Thoracic aorta (tissue), 2 donors: ENCODE results near the gene ACYP2. TPM values are rescaled to one million over a fixed set of nuclear protein-coding genes. Genes with fewer than 3 reads are reported as not detected.

Experiments
- ATAC-seq: fragments of 150-250 bp; one replicate; pipeline ENCODE4 v1.8.0; 2017; ENCODE audit warnings: low read depth; ENCODE audit not compliant: insufficient number of reproducible peaks, low FRiP score
- DNase-seq: peaks from one replicate; pipeline ENCODE4 v3.0.0-alpha.2; 2020; ENCODE audit warnings: low spot score
- H3K27ac ChIP-seq, 2 donors: fragments of 200-600 bp; sonication (generic); 1 replicate in 1 of 2; 2 replicates in 1 of 2; pipeline ENCODE4 v1.5.1; 2016; ENCODE audit warnings: mild to moderate bottlenecking in 2 of 2, moderate library complexity in 2 of 2
- H3K27me3 ChIP-seq: fragments of 200-600 bp; sonication (generic); replicated peaks from 2 replicates; pipeline ENCODE4 v1.6.0; 2016; ENCODE audit warnings: mild to moderate bottlenecking; ENCODE audit not compliant: insufficient read depth
- H3K36me3 ChIP-seq: fragments of 200-600 bp; sonication (generic); one replicate; pipeline ENCODE4 v1.5.1; 2016
- H3K4me1 ChIP-seq, 2 donors: fragments of 200-600 bp; sonication (generic); 1 replicate in 1 of 2; 2 replicates in 1 of 2; pipeline versions ENCODE4 v1.5.1 to v1.6.0; 2016; ENCODE audit warnings: low read depth in 2 of 2, mild to moderate bottlenecking in 1 of 2; ENCODE audit not compliant: control insufficient read depth in 1 of 2
- H3K4me3 ChIP-seq: fragments of 200-600 bp; sonication (generic); 2 replicates; pipeline ENCODE4 v1.5.1; 2016; ENCODE audit warnings: mild to moderate bottlenecking
- H3K9me3 ChIP-seq: fragments of 200-600 bp; sonication (generic); 2 replicates; pipeline ENCODE4 v1.5.1; 2016
- CTCF ChIP-seq: fragments of 200-600 bp; sonication (generic); IDR thresholded peaks from one replicate; pipeline ENCODE4 v1.5.1; 2019; ENCODE audit warnings: antibody characterized with exemption
- total RNA-seq, 2 donors: library from RNA; depleted of rRNA; stranded (reverse); fragments of >200 nt; gene quantifications; one replicate each; pipeline versions ENCODE4 v1.1.0 to v1.2.3, GENCODE V29; 2016

Gene ACYP2
- total RNA-seq, 2 donors from 2014 or later: 15.5 to 26.7 TPM

- Histone ChIP-seq H3K27ac (no peak overlapping the region), H3K9me3 (no peaks in the 10 kb centered on the region), H3K27me3 (no peaks in the 10 kb centered on the region), H3K36me3 (no peaks in the 10 kb centered on the region), H3K4me1 (no peaks in the 10 kb centered on the region), H3K4me3 (no peak overlapping the region)
- DNase-seq: no peak
- ATAC-seq: no peak
- no peak for TF ChIP-seq CTCF
Measured at GRCh38 chr2:54254180-54254579, 138.8 kb downstream of the ACYP2 start.

GRCh38 chr2:54255230-54256090 lies 140.0 kb downstream of the ACYP2 start:
- ATAC-seq: no peak
- no peaks in the 10 kb centered on the region for H3K36me3 ChIP-seq
- H3K27me3 ChIP-seq: no peaks in the 10 kb centered on the region
- no peaks in the 10 kb centered on the region for H3K4me1 ChIP-seq
- H3K27ac ChIP-seq: no peak overlapping the region
- H3K9me3 ChIP-seq: no peaks in the 10 kb centered on the region
- TF ChIP-seq CTCF: no peak
- no peak overlapping the region for H3K4me3 ChIP-seq
- DNase-seq: no peak

GRCh38 chr2:54256091-54256694 lies 140.8 kb downstream of the ACYP2 start, which contains the start of gene TSPYL6:
TSS of gene TSPYL6 (minus strand) at chr2:54256229. CDS start at chr2:54256151, 78 bp downstream.
- H3K27ac ChIP-seq: no peak within 1 kb of the TSS
- no peak within 1 kb of the TSS for H3K4me3 ChIP-seq
- DNase-seq (no peak), ATAC-seq (no peak)
- TF ChIP-seq CTCF: no peak
- H3K27me3 ChIP-seq: no peaks in the 10 kb centered on the region
- H3K36me3 ChIP-seq: no peaks in the 10 kb centered on the region
- H3K9me3 ChIP-seq: no peaks in the 10 kb centered on the region
- peaks cover 0 to 6% of the 10 kb centered on the region in 2 donors for H3K4me1 ChIP-seq

GRCh38 chr2:54258166-54258565 lies 142.8 kb downstream of the ACYP2 start:
- H3K27me3 ChIP-seq: no peaks in the 10 kb centered on the region
- no peak for ATAC-seq
- peaks cover 0 to 15% of the 10 kb centered on the region in 2 donors for H3K4me1 ChIP-seq
- H3K9me3 ChIP-seq: no peaks in the 10 kb centered on the region
- no peak overlapping the region for H3K4me3 ChIP-seq
- TF ChIP-seq CTCF: no peak
- H3K36me3 ChIP-seq: no peaks in the 10 kb centered on the region
- no peak for DNase-seq
- H3K27ac ChIP-seq: no peak overlapping the region

GRCh38 chr2:54259413-54260240 lies 144.2 kb downstream of the ACYP2 start:
- no peak for TF ChIP-seq CTCF
- Histone ChIP-seq H3K27ac (no peak overlapping the region), H3K4me1 (peaks cover 0 to 15% of the 10 kb centered on the region in 2 donors), H3K36me3 (no peaks in the 10 kb centered on the region), H3K4me3 (no peak overlapping the region), H3K27me3 (no peaks in the 10 kb centered on the region), H3K9me3 (no peaks in the 10 kb centered on the region)
- ATAC-seq: no peak
- no peak for DNase-seq
